WTC11 (cell line): Measurements from ENCODE around the gene GAB2. TPM values are rescaled to one million over a fixed set of nuclear protein-coding genes. Genes with fewer than 3 reads are reported as not detected.

Experiments used
- ATAC-seq: fragments of 200-7000 bp; cut with Tn5 transposase; 2 replicates; pipeline ENCODE4 v1.10.0; 2021; ENCODE audit warnings: mild to moderate bottlenecking, moderate library complexity
- CTCF ChIA-PET: fragments of 300-600 bp; sonication (Branson Sonifier 250); formaldehyde crosslinking; loops from one replicate; lab custom pipeline; 2021; ENCODE audit warnings: antibody characterized with exemption; lab: Charles Lee
- POLR2A ChIA-PET: fragments of 350-600 bp; sonication (Branson Sonifier 250); formaldehyde crosslinking; loops from one replicate; lab custom pipeline; 2021; ENCODE audit warnings: antibody characterized with exemption; lab: Charles Lee
- DNase-seq: peaks from one replicate; pipeline ENCODE4 v3.0.0; 2021; ENCODE audit warnings: low spot score
- H3K27ac Mint-ChIP-seq: 2 replicates; pipeline ENCODE4 v1.8.0; 2021; ENCODE audit warnings: mixed read lengths
- H3K27me3 Mint-ChIP-seq: 2 replicates; pipeline ENCODE4 v1.8.0; 2021; ENCODE audit warnings: low read depth, mild to moderate bottlenecking, moderate library complexity, mixed read lengths
- H3K36me3 Mint-ChIP-seq: 2 replicates; pipeline ENCODE4 v1.8.0; 2021; ENCODE audit warnings: mixed read lengths
- H3K4me1 Mint-ChIP-seq: 2 replicates; pipeline ENCODE4 v1.8.0; 2022; ENCODE audit warnings: mixed read lengths
- H3K4me3 Mint-ChIP-seq: 2 replicates; pipeline ENCODE4 v1.8.0; 2021; ENCODE audit warnings: mild to moderate bottlenecking, moderate library complexity, mixed read lengths
- H3K9me3 Mint-ChIP-seq: 2 replicates; pipeline ENCODE4 v1.8.0; 2021; ENCODE audit warnings: mixed read lengths
- CBFB ChIP-seq: sonication (generic); formaldehyde crosslinking; IDR thresholded peaks from 2 replicates; pipeline ENCODE4 v1.8.1; 2022; ENCODE audit warnings: mild to moderate bottlenecking, low read depth, missing genetic modification reagents
- GRHL2 ChIP-seq: fragments of 250-450 bp; sonication (Bioruptor Pico); IDR thresholded peaks from 2 replicates; pipeline ENCODE4 v1.8.0; 2022; ENCODE audit warnings: mild to moderate bottlenecking, moderate library complexity; ENCODE audit not compliant: insufficient replicate concordance, severe bottlenecking
- JUN ChIP-seq: sonication (generic); formaldehyde crosslinking; IDR thresholded peaks from 2 replicates; pipeline ENCODE4 v1.8.0; 2023; ENCODE audit warnings: mild to moderate bottlenecking, missing genetic modification reagents
- PRRX2 ChIP-seq: fragments of 250-450 bp; sonication (Bioruptor Pico); IDR thresholded peaks from 2 replicates; pipeline ENCODE4 v1.8.0; 2021; ENCODE audit warnings: mild to moderate bottlenecking
- TEAD4 ChIP-seq: sonication (generic); formaldehyde crosslinking; IDR thresholded peaks from 2 replicates; pipeline ENCODE4 v1.8.0; 2022; ENCODE audit warnings: mild to moderate bottlenecking, missing genetic modification reagents
- ZNF138 ChIP-seq: sonication (generic); formaldehyde crosslinking; conservative IDR thresholded peaks from 2 replicates; pipeline ENCODE4 v1.8.1; 2022; ENCODE audit warnings: mild to moderate bottlenecking, moderate library complexity, missing genetic modification reagents
- ZNF219 ChIP-seq: sonication (generic); formaldehyde crosslinking; IDR thresholded peaks from 2 replicates; pipeline ENCODE4 v1.8.0; 2023; ENCODE audit warnings: missing genetic modification reagents, mild to moderate bottlenecking, borderline replicate concordance
- total RNA-seq: library from RNA; stranded (reverse); gene quantifications from 3 replicates; pipeline ENCODE4 v1.2.3, GENCODE V29; 2021
- TF ChIP-seq, protein P1 (sequence below): fragments of 250-450 bp; sonication (Bioruptor Pico); IDR thresholded peaks from 2 replicates; pipeline ENCODE4 v1.8.0; 2021; ENCODE audit warnings: mild to moderate bottlenecking
- TF ChIP-seq, protein P2 (sequence below): sonication (generic); formaldehyde crosslinking; IDR thresholded peaks from 2 replicates; pipeline ENCODE4 v1.8.0; 2023; ENCODE audit warnings: missing genetic modification reagents, mild to moderate bottlenecking, borderline replicate concordance
- TF ChIP-seq, protein P3 (sequence below): sonication (generic); formaldehyde crosslinking; IDR thresholded peaks from 2 replicates; pipeline ENCODE4 v1.8.0; 2022; ENCODE audit warnings: mild to moderate bottlenecking, missing genetic modification reagents
- TF ChIP-seq, protein P4 (sequence below): fragments of 250-450 bp; sonication (Bioruptor Pico); IDR thresholded peaks from 2 replicates; pipeline ENCODE4 v1.9.0; 2021; ENCODE audit warnings: moderate library complexity, mild to moderate bottlenecking, inconsistent platforms, borderline replicate concordance

The GAB2 gene
- total RNA-seq, 1 experiment from 2014 or later, result 10.6 TPM

DNA sequence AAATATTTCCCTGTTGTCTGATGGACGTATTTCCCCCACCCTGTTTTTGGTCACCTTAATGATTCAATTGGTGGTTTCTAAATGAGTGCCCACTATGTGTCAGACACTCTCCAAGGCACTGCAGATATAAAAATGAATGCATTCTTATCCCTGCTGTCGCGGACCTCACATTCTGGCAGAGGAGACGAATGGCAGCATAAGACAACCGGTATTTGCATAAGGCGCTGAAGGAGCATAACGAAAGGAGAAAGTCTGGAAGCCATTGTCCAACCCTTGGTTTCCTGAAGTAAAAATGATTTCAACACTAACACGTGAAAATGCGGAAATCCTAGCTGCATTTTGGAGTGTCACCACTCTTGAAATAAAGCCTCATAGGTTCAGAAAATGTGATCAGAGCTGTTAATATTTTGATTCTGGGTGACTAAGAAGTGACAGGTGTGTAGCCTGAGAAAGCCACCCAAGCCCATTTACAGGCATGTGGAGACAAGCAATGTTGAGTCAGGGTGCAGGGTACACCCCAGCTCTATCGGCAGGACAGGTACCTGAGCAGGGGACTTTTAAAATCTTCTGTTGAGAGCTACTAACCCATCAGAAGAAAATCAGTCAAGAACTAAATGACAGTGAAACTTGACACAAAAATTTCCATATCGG lies 10.1 kb upstream of the GAB2 start (continued):
- TF ChIP-seq, protein P1, sequence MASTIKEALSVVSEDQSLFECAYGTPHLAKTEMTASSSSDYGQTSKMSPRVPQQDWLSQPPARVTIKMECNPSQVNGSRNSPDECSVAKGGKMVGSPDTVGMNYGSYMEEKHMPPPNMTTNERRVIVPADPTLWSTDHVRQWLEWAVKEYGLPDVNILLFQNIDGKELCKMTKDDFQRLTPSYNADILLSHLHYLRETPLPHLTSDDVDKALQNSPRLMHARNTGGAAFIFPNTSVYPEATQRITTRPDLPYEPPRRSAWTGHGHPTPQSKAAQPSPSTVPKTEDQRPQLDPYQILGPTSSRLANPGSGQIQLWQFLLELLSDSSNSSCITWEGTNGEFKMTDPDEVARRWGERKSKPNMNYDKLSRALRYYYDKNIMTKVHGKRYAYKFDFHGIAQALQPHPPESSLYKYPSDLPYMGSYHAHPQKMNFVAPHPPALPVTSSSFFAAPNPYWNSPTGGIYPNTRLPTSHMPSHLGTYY (CRISPR knock-in tag), result no peak
- TF ChIP-seq TEAD4 (CRISPR knock-in tag) (no peak), ZNF219 (CRISPR knock-in tag) (no peak)
- TF ChIP-seq, protein P2, sequence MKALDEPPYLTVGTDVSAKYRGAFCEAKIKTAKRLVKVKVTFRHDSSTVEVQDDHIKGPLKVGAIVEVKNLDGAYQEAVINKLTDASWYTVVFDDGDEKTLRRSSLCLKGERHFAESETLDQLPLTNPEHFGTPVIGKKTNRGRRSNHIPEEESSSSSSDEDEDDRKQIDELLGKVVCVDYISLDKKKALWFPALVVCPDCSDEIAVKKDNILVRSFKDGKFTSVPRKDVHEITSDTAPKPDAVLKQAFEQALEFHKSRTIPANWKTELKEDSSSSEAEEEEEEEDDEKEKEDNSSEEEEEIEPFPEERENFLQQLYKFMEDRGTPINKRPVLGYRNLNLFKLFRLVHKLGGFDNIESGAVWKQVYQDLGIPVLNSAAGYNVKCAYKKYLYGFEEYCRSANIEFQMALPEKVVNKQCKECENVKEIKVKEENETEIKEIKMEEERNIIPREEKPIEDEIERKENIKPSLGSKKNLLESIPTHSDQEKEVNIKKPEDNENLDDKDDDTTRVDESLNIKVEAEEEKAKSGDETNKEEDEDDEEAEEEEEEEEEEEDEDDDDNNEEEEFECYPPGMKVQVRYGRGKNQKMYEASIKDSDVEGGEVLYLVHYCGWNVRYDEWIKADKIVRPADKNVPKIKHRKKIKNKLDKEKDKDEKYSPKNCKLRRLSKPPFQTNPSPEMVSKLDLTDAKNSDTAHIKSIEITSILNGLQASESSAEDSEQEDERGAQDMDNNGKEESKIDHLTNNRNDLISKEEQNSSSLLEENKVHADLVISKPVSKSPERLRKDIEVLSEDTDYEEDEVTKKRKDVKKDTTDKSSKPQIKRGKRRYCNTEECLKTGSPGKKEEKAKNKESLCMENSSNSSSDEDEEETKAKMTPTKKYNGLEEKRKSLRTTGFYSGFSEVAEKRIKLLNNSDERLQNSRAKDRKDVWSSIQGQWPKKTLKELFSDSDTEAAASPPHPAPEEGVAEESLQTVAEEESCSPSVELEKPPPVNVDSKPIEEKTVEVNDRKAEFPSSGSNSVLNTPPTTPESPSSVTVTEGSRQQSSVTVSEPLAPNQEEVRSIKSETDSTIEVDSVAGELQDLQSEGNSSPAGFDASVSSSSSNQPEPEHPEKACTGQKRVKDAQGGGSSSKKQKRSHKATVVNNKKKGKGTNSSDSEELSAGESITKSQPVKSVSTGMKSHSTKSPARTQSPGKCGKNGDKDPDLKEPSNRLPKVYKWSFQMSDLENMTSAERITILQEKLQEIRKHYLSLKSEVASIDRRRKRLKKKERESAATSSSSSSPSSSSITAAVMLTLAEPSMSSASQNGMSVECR (CRISPR knock-in tag), result no peak
- TF ChIP-seq, protein P3, sequence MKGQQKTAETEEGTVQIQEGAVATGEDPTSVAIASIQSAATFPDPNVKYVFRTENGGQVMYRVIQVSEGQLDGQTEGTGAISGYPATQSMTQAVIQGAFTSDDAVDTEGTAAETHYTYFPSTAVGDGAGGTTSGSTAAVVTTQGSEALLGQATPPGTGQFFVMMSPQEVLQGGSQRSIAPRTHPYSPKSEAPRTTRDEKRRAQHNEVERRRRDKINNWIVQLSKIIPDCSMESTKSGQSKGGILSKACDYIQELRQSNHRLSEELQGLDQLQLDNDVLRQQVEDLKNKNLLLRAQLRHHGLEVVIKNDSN (CRISPR knock-in tag), result no peak
- TF ChIP-seq, all 79 proteins: peak for 0

DNA sequence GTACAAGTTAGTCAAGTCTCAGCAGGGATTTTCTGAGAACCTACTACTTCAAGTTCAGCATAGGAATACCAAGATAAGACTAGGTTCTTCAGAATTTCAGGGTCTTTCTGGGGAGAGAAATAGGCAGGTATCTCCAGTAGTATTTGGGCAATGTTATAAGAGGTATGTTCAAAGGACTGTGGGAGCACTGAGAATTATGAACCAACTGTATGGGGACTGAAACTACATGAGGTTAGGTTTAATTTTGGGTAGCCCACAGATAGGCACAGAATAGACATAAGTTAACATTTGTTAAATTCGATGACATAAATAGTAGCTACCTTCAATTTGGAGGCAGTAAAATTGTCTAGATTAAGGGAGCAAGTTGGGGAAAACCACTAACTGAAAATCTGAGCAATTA lies 9.2 kb upstream of the GAB2 start:
- no peaks in the 10 kb centered on the region for H3K9me3 Mint-ChIP-seq
- CTCF ChIA-PET, result interaction anchor here (0.6 kb wide), 1 partner anchor 63 kb away, joined by 3 read pairs; no protein-coding TSS in a partner anchor
- H3K27me3 Mint-ChIP-seq, result no peaks in the 10 kb centered on the region
- DNase-seq, result no peak
- no peak for TF ChIP-seq PRRX2 (CRISPR knock-in tag)
- H3K4me1 Mint-ChIP-seq, result peaks cover 37% of the 10 kb centered on the region
- H3K4me3 Mint-ChIP-seq, result no peak overlapping the region
- POLR2A ChIA-PET, result no interaction called here
- H3K27ac Mint-ChIP-seq, result no peak overlapping the region
- no peaks in the 10 kb centered on the region for H3K36me3 Mint-ChIP-seq
- ATAC-seq, result no peak

DNA sequence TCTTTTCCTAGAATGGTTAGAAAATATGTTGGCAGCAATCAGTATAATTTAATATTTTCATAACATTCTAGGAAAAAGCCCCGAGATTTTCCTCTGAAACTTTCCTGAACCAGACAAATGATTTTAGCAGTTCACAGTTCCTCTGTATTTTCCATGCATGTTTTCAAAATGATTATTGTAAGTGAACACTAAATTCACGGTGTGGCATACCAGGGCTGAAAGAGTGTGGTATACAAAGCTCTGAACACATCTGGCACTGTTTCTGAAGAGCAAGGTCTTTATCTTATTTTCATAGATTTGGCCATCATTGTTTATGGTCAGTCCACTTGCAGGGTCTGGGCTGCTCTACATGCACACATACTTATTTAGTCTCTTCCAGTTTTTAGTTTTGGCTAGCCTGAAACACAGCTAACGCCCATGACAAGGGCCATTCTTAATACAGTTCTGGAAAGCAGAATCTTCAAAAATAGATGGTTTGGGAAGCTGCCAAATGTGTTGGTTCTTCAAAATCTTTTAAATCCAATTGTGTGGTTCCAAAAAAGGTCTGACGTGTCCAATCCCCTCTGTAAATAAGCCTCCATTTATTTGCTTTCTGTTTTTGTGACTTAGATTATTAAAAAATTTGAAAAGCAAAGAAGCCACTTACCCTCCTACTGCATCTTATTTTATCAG lies 7.9 kb upstream of the GAB2 start:
- no peak for ATAC-seq
- no peaks in the 10 kb centered on the region for H3K36me3 Mint-ChIP-seq
- H3K9me3 Mint-ChIP-seq, result no peaks in the 10 kb centered on the region
- no peak overlapping the region for H3K4me3 Mint-ChIP-seq
- H3K27ac Mint-ChIP-seq, result no peak overlapping the region
- ChIA-PET POLR2A (interaction anchor here (0.7 kb wide), 1 partner anchor 157 kb away, joined by 4 read pairs; no protein-coding TSS in a partner anchor), CTCF (interaction anchor here (0.9 to 1.1 kb wide), 3 partner anchors 10 to 197 kb away, joined by 3 to 6 read pairs (median 4); no protein-coding TSS in a partner anchor)
- no peaks in the 10 kb centered on the region for H3K27me3 Mint-ChIP-seq
- TF ChIP-seq GRHL2 (CRISPR knock-in tag), result no peak
- H3K4me1 Mint-ChIP-seq, result peaks cover 42% of the 10 kb centered on the region
- no peak for DNase-seq

DNA sequence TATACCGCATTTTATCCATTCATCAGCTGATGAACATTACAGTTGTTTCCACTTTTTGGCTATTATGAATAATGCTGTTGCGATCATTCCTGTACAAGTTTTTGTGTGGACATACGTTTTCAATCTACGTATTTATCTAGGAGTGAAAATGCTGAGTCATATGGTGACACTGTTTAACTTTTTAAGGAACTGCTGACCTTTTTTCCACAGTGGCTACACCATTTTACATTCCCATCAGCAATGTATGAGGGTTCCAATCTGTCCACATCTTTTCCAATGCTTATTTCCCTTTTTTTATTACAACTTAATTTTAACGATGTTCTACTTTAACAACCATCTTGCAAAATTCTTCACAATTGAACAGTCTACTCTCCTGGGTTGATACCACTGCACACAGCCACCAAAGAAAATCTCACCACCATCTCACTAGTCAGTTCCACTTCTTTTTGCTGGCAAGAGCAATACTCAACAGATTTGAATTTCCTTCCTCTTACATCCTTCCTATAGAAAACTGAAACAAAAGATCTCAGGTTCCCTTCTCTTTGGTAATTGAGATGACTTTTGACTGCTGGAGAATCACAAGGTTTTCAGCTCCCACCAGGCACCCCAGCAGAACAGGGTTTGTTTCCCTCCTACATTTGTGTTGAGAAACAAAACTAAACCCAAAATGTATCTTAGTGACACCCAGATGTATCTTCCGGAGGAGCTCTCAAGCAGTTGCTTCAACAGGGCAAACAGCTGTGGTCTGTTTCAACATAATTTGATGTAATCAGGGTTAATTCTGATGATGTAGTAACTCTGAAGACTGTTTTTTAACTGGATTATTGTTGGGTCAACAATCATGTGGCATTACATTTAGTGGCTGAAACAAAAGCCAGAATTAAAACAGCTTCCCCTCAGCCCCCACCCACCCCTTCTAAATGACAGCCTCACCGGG lies 7.0 kb upstream of the GAB2 start:
- H3K9me3 Mint-ChIP-seq, result no peaks in the 10 kb centered on the region
- H3K4me1 Mint-ChIP-seq, result peaks cover 49% of the 10 kb centered on the region
- ChIA-PET CTCF (interaction anchor here (0.9 to 1.1 kb wide), 3 partner anchors 9 to 196 kb away, joined by 3 to 6 read pairs (median 4); no protein-coding TSS in a partner anchor), POLR2A (interaction anchor here (0.7 kb wide), 1 partner anchor 156 kb away, joined by 4 read pairs; no protein-coding TSS in a partner anchor)
- ATAC-seq, result no peak
- no peak for TF ChIP-seq CBFB (CRISPR knock-in tag)
- TF ChIP-seq ZNF138 (CRISPR knock-in tag), result no peak
- TF ChIP-seq, protein P2 (CRISPR knock-in tag), result no peak
- TF ChIP-seq JUN (CRISPR knock-in tag), result no peak
- TF ChIP-seq, protein P4, sequence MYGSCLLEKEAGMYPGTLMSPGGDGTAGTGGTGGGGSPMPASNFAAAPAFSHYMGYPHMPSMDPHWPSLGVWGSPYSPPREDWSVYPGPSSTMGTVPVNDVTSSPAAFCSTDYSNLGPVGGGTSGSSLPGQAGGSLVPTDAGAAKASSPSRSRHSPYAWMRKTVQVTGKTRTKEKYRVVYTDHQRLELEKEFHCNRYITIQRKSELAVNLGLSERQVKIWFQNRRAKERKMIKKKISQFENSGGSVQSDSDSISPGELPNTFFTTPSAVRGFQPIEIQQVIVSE (CRISPR knock-in tag), result no peak
- H3K4me3 Mint-ChIP-seq, result no peak overlapping the region
- peak overlapping the region; percentile 48 for H3K27ac Mint-ChIP-seq
- H3K36me3 Mint-ChIP-seq, result no peaks in the 10 kb centered on the region
- peaks cover 8% of the 10 kb centered on the region for H3K27me3 Mint-ChIP-seq
- no peak for DNase-seq
